K562 (cell line): ENCODE results near the gene GLRX3. TPM values are rescaled to one million over a fixed set of nuclear protein-coding genes. Genes with fewer than 3 reads are reported as not detected.
A peak's percentile ranks its signal among the peaks of the same experiment; 100 is the strongest.

Experiments
- BCL6 ChIP-seq: fragments of 250-450 bp; sonication (Bioruptor Pico); IDR thresholded peaks from 2 replicates; pipeline ENCODE4 v1.4.0; 2020
- ESRRB ChIP-seq: fragments of 250-450 bp; sonication (Bioruptor Pico); IDR thresholded peaks from 2 replicates; pipeline ENCODE4 v1.5.0; 2020; ENCODE audit warnings: mild to moderate bottlenecking, moderate library complexity, borderline replicate concordance
- GATA2 ChIP-seq: sonication (generic); formaldehyde crosslinking; IDR thresholded peaks from 2 replicates; pipeline ENCODE4 v1.4.0; 2020; ENCODE audit warnings: mild to moderate bottlenecking, missing genetic modification reagents
- HDAC3 ChIP-seq: fragments of 450-650 bp; IDR thresholded peaks from 2 replicates; pipeline ENCODE4 v1.6.1; 2018; ENCODE audit warnings: borderline replicate concordance, mild to moderate bottlenecking, moderate library complexity; ENCODE audit not compliant: partially characterized antibody
- KLF16 ChIP-seq: IDR thresholded peaks from 2 replicates; pipeline ENCODE4 v1.6.1; 2016; ENCODE audit warnings: antibody characterized with exemption
- MAFG ChIP-seq: fragments of 450-650 bp; conservative IDR thresholded peaks from 2 replicates; pipeline ENCODE4 v1.6.1; 2016; ENCODE audit warnings: missing genetic modification characterization, missing compliant biosample characterization
- NFIC ChIP-seq: fragments of 450-650 bp; IDR thresholded peaks from 2 replicates; pipeline ENCODE4 v1.6.1; 2017; ENCODE audit warnings: mild to moderate bottlenecking, inconsistent platforms
- NFXL1 ChIP-seq: fragments of 450-650 bp; formaldehyde crosslinking; IDR thresholded peaks from 2 replicates; pipeline ENCODE4 v1.4.0; 2021; ENCODE audit warnings: mild to moderate bottlenecking
- OTX1 ChIP-seq: fragments of 450-650 bp; formaldehyde crosslinking; IDR thresholded peaks from 2 replicates; pipeline ENCODE4 v1.4.0; 2022; ENCODE audit warnings: mild to moderate bottlenecking
- PHB2 ChIP-seq: fragments of 450-650 bp; IDR thresholded peaks from 2 replicates; pipeline ENCODE4 v1.6.1; 2017; ENCODE audit warnings: low read depth
- RBFOX2 ChIP-seq: fragments of 200-400 bp; formaldehyde crosslinking; IDR thresholded peaks from 2 replicates; pipeline ENCODE4 v1.6.1; 2017; ENCODE audit warnings: low read depth, mild to moderate bottlenecking, low read length, moderate library complexity
- RBM39 ChIP-seq: fragments of 200-400 bp; formaldehyde crosslinking; optimal IDR thresholded peaks from 2 replicates; pipeline ENCODE3; 2018; ENCODE audit warnings: low read depth, low read length
- SLC30A9 ChIP-seq: fragments of 250-450 bp; sonication (Bioruptor Pico); IDR thresholded peaks from 2 replicates; pipeline ENCODE4 v1.8.0; 2022; ENCODE audit warnings: mild to moderate bottlenecking, moderate library complexity
- TARDBP ChIP-seq: fragments of 450-650 bp; IDR thresholded peaks from 2 replicates; pipeline ENCODE4 v1.6.1; 2016
- ZBTB8A ChIP-seq: fragments of 450-650 bp; IDR thresholded peaks from 2 replicates; pipeline ENCODE4 v1.6.1; 2018; ENCODE audit warnings: mild to moderate bottlenecking, moderate library complexity; ENCODE audit not compliant: partially characterized antibody
- ZFP91 ChIP-seq: sonication (generic); formaldehyde crosslinking; IDR thresholded peaks from 2 replicates; pipeline ENCODE4 v1.8.0; 2022; ENCODE audit warnings: mild to moderate bottlenecking, missing genetic modification reagents
- ZFPM2 ChIP-seq: fragments of 250-450 bp; sonication (Bioruptor Pico); IDR thresholded peaks from 2 replicates; pipeline ENCODE4 v1.5.1; 2022; ENCODE audit warnings: mild to moderate bottlenecking
- ZNF41 ChIP-seq: fragments of 250-450 bp; sonication (Bioruptor Pico); conservative IDR thresholded peaks from 2 replicates; pipeline ENCODE4 v1.4.0; 2020; ENCODE audit warnings: mild to moderate bottlenecking
- ZNF561 ChIP-seq: fragments of 450-650 bp; formaldehyde crosslinking; conservative IDR thresholded peaks from 2 replicates; pipeline ENCODE4 v1.4.0; 2020; ENCODE audit warnings: mild to moderate bottlenecking, moderate library complexity
- ZNF584 ChIP-seq: fragments of 200-800 bp; sonication (Bioruptor generic); IDR thresholded peaks from 2 replicates; pipeline ENCODE4 v1.6.1; 2016; ENCODE audit warnings: low read depth, mild to moderate bottlenecking, missing genetic modification characterization, missing compliant biosample characterization
- polyA plus RNA-seq, 8 experiments: library from polyadenylated mRNA; depleted of rRNA in 4 of 8; stranded (reverse) in 5 of 8; unstranded in 3 of 8; fragments of >200 nt; fragmentation: Nextera tagmentation in 2 of 8; fragmentation: Illumina TruSeq in 1 of 8; extraction: Ambion mirVana in 2 of 8; extraction: Trizol in 1 of 8; gene quantifications; 2 replicates each; pipeline versions ENCODE4 v1.2.1 to v1.2.3, GENCODE V29; 2011 to 2014; ENCODE audit warnings: inconsistent platforms in 1 of 8, missing spikeins in 1 of 8
- total RNA-seq, 7 experiments: library from RNA; depleted of rRNA in 6 of 7; stranded (reverse); fragments of >200 nt in 6 of 7; fragmentation: Illumina TruSeq in 2 of 7; extraction: Trizol in 2 of 7; gene quantifications; 2 replicates each; pipeline versions ENCODE4 v1.2.1 to v1.2.3, GENCODE V29; 2011 to 2021; ENCODE audit warnings: low replicate concordance in 1 of 7
- TF ChIP-seq, protein P1 (sequence below), 2 experiments: fragments of 200-800 bp in 1 of 2; sonication (Bioruptor generic) in 1 of 2; sonication (generic) in 1 of 2; formaldehyde crosslinking in 1 of 2; IDR thresholded peaks in 1 of 2; conservative IDR thresholded peaks in 1 of 2; 2 replicates each; pipeline versions ENCODE4 v1.5.0 to v1.6.1; 2016 to 2020; ENCODE audit warnings: missing compliant biosample characterization in 1 of 2, missing genetic modification characterization in 1 of 2, missing genetic modification reagents in 1 of 2
- TF ChIP-seq, protein P2 (sequence below): conservative IDR thresholded peaks from 2 replicates; pipeline ENCODE4 v1.6.1; 2011; ENCODE audit warnings: low read depth, mild to moderate bottlenecking, low read length; ENCODE audit not compliant: control insufficient read depth
- TF ChIP-seq, protein P3 (sequence below): fragments of 450-650 bp; IDR thresholded peaks from 2 replicates; pipeline ENCODE4 v1.6.1; 2016; ENCODE audit warnings: borderline replicate concordance

The GLRX3 gene
- total and polyA plus RNA-seq, 9 of the 15 experiments (the other 6 are each of a cell fraction or from before 2014, with no cell fraction given) = 115 to 190 (median 169) TPM

DNA sequence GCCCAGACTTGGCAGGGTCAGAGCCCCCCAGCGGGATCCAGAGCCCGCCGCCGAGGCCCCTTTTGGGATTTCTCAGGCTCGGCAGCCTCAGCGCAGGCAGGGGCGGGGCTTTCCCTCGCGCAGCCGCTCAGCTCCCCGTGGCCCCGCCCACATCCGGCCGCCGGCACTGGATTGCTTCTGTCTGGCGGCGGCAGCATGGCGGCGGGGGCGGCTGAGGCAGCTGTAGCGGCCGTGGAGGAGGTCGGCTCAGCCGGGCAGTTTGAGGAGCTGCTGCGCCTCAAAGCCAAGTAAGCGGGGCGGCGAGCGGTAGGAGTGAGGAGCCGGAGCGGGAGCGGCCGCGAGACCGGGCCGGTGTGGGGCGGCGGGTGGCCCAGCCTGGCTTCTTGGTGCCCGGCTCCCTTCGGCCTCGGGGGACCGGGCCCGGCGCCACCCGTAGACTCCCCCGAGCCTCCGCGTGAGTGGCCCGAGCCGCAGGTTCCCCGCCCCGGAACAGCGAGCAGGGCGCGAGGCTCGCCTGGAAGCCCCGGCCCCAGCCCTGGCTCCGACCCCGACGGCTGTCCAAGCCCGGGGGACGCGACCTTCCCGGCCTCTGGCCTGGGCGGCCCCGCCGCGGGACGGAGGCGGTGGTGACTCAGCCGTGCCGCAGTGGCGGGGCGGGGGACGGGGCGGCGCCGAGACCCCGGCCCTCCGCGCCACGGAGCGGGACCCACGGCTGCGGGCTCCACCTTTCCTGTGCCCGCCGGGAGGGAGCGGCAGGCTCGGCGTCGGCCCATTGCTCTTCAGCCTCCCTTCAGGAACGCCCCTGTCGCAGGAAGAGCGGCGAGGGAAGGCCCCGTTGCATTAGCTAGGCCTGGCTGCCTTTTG lies at the start of gene GLRX3 (continued):
- TF ChIP-seq ZFP91 = no peak
- TF ChIP-seq RBFOX2 = peak; percentile 89
- TF ChIP-seq, protein P1, sequence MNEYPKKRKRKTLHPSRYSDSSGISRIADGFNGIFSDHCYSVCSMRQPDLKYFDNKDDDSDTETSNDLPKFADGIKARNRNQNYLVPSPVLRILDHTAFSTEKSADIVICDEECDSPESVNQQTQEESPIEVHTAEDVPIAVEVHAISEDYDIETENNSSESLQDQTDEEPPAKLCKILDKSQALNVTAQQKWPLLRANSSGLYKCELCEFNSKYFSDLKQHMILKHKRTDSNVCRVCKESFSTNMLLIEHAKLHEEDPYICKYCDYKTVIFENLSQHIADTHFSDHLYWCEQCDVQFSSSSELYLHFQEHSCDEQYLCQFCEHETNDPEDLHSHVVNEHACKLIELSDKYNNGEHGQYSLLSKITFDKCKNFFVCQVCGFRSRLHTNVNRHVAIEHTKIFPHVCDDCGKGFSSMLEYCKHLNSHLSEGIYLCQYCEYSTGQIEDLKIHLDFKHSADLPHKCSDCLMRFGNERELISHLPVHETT (CRISPR knock-in tag; conservative IDR thresholded peaks at IDR 0.05 in 1 of 2, IDR thresholded peaks at IDR 0.05 in 1 of 2) = no peak
- no peak for TF ChIP-seq NFXL1 (CRISPR knock-in tag)
- TF ChIP-seq, protein P2, sequence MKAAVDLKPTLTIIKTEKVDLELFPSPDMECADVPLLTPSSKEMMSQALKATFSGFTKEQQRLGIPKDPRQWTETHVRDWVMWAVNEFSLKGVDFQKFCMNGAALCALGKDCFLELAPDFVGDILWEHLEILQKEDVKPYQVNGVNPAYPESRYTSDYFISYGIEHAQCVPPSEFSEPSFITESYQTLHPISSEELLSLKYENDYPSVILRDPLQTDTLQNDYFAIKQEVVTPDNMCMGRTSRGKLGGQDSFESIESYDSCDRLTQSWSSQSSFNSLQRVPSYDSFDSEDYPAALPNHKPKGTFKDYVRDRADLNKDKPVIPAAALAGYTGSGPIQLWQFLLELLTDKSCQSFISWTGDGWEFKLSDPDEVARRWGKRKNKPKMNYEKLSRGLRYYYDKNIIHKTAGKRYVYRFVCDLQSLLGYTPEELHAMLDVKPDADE = peak; percentile 70; the same call in 1 of the 2 replicates
- TF ChIP-seq ZNF41 (CRISPR knock-in tag) = no peak
- TF ChIP-seq TARDBP = no peak
- TF ChIP-seq KLF16 = no peak
- no peak for TF ChIP-seq MAFG (tag)
- no peak for TF ChIP-seq PHB2
- no peak for TF ChIP-seq ZNF561 (CRISPR knock-in tag)
- TF ChIP-seq OTX1 (CRISPR knock-in tag) = no peak
- TF ChIP-seq SLC30A9 = no peak
- TF ChIP-seq ZBTB8A = no peak
- TF ChIP-seq ZNF584 (CRISPR knock-in tag) = no peak
- no peak for TF ChIP-seq ZFPM2 (CRISPR knock-in tag)
- TF ChIP-seq, protein P3, sequence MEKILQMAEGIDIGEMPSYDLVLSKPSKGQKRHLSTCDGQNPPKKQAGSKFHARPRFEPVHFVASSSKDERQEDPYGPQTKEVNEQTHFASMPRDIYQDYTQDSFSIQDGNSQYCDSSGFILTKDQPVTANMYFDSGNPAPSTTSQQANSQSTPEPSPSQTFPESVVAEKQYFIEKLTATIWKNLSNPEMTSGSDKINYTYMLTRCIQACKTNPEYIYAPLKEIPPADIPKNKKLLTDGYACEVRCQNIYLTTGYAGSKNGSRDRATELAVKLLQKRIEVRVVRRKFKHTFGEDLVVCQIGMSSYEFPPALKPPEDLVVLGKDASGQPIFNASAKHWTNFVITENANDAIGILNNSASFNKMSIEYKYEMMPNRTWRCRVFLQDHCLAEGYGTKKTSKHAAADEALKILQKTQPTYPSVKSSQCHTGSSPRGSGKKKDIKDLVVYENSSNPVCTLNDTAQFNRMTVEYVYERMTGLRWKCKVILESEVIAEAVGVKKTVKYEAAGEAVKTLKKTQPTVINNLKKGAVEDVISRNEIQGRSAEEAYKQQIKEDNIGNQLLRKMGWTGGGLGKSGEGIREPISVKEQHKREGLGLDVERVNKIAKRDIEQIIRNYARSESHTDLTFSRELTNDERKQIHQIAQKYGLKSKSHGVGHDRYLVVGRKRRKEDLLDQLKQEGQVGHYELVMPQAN = 0 out of 2 replicates have a peak, but pooled peaks have one; percentile 48
- TF ChIP-seq BCL6 (CRISPR knock-in tag) = no peak
- TF ChIP-seq HDAC3 = no peak
- no peak for TF ChIP-seq NFIC
- no peak for TF ChIP-seq RBM39
- no peak for TF ChIP-seq ESRRB (CRISPR knock-in tag)
- no peak for TF ChIP-seq GATA2 (CRISPR knock-in tag)
